GM18499 (cell line): ENCODE data around the gene FAM76B.

Source experiments
- ATAC-seq: cut with Tn5 transposase; IDR thresholded peaks from one replicate; pipeline ENCODE4 v1.9.1; 2021; ENCODE audit warnings: moderate number of reproducible peaks; ENCODE audit not compliant: insufficient read depth, unreplicated experiment

FAM76B gene

DNA sequence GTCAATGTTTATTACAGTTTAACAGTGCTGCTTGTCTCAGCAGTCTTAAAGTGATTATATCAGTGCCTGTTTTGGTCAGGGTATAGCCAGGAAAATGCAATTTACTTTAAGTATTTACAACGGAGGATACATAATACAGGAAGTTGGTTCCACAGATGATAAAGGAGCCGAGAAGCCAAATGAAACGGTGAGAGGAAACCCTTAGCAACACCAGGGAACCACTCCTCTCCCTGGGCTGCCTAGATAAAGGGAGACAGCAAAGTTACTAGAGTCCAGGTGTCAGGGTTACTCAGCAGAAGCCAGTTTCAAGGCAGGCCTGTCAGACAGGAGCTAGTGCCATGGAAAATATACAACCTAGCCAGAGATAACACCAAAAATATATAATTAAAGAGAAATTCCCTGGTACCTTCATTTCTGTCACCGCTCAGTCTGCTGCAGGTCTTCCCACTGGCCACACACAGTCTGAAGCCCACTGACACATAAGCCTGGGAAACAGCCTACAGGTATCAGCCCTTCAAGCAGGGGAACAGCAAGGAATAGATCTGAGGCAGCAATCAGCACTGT is 55.5 kb downstream of the FAM76B start:
- no peak for ATAC-seq

DNA sequence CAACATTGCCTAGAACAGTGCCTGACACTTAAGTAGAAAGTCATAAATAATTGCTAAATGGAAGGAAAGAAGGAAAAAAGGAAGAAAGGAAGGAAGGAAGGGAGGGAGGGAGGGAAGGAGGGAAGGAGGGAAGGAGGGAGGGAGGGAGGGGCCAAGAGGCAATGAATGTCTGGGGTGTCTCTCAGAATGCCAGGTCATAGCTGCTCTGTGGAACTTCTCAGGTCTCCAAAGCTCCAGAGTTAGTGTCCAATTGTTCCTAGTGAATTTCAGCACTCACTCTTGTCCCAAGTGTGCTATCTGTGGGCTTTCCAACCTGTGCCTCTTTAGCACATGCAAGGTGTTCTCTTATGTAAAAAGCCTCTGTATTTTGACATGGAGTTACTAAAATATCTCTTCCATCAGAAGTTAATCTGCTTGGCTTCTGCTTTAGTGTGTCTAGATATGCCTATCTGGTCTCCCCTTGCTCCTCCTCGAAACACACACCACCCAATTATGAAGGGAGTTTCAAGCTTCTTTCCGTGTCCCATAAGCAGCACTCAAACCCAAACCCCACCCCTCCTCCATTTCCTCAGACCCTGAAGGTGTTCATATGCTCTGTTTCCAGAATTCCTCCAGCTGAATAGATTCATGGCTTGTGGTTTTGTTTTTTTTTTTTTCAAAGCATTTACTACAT is 56.5 kb downstream of the FAM76B start:
- ATAC-seq = no peak

DNA sequence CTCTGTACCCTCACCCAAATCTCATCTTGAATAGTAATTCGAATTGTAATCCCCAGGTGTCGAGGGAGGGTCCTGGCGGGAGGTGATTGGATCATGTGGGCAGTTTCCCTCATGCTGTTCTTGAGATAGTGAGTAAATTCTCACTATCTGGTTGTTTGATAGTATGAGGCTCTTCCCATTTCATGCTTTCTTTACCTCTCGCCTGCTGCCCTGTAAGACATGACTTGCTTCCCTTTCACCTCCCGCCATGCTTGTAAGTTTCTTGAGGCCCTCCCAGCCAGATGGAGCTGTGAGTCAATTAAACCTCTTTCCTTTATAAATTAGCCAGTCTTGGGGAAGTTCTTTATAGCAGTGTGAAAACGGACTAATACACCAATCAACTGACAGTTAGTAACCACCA is 60.1 kb downstream of the FAM76B start:
- ATAC-seq = no peak

DNA sequence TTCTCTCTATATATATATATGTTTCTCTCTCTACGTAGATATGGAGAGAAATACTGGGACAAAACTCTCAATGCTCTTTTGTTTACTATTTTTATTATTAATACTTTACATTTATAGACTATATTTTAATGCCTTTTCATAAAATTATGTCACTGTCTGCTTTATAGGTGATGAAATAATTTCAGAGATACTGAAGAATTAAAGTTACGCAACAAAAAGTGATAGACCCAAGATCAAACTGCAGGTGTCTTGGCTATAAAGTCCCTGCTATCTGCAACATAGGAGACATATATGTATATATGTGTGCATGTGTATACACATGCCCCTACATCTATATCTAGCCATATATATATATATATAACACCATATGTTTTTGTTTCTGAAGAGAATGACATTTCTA is 60.8 kb downstream of the FAM76B start:
- no peak for ATAC-seq

DNA sequence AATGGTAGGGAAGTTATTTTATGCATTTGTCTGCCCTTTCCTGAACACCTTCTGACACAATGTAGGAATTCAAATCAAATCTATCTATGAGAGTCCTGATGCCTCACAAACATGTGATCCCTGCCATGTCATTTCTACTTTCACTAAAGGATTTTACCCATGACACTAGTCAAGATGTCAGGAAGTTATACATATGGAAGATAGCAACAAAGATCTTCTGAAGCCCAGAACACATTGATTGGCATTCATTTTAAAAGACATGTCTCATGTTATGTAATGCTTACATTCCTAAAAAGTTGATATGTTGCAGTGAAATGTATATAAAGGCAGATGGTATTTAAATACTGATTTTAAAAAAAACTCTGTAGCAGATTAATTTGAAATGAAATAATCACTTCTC is 61.5 kb downstream of the FAM76B start:
- ATAC-seq = no peak

DNA sequence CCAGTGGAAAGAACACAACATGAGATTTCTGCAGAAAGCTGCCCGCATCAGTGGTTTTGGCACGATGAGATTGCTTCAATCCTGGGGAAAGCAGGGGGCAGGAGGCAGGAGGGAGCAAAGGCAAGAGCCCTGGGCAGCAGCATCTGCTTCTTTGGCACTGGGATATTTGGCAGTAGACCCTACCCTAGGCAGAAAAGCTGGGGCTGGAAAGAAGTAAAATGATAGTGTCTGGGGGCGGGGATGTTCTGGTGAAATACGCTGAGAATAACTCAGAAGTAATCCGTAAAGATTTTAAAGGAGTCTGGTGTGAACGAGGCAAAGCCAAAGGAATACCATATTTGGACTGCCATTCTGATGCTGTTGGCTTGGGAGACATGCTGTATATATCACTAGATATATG is 62.0 kb downstream of the FAM76B start:
- no peak for ATAC-seq

DNA sequence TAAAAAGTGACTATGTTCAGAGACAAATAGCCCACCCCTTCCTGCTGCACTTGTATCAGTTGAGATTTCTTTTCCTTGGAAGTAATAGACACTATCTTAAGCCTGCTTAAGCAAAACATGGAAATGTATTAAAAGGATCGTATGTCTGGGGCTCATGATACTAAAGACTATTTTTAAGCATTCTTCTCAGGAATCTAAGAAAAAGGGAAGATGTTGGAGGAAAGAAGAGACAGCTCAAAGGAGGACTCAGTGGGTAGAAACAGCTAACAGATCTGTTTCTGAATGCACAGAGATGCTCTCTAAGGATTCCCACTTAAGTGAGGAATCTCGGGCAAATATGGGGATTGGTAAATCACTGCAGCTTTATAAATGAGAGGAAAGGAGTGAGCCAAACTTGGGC is 62.5 kb downstream of the FAM76B start:
- no peak for ATAC-seq

DNA sequence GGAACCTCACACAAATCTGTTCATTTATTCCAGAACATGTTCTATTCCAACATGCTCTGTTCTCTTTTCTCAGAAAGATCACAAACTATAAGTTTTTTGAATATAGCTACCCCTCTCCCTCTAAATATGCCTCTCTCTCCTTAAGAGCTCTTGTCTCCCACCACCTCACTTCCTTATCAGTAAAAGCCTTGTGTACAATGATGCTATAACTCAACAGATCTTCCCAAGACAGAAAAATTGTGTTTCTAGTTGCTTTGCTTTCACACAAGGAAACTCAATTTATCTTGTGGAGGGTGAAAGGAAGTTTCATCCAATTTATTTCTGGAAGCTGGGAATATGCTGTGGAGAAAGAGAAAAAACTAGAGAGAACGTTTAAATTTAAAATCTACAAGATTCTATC is 64.4 kb downstream of the FAM76B start:
- ATAC-seq = no peak

DNA sequence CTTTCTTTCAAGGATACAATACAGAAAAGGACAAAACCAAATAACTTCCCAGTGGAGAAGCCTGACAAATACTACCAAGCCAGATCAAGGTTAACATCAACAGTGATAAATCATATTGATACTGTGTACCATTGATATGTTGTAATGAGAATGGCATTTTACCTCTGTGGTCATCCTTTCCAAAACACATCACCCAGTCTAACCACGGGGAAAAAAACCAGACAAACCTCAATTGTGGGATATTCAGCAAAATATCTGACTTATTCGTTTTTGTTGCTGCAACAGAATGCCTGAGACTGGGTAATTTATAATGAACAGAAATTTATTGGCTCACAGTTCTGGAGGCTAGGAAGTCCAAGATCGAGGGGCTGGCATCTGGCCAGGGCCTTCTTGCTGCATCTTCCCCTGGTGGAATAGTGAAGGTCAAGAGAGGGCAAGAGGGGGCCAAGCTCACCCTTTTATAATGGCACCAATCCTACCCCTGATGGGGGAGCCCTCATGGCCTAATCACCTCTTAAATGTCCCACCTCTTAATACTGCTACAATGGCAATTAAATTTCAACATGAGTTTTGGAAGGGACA is 66.1 kb downstream of the FAM76B start:
- ATAC-seq = no peak

DNA sequence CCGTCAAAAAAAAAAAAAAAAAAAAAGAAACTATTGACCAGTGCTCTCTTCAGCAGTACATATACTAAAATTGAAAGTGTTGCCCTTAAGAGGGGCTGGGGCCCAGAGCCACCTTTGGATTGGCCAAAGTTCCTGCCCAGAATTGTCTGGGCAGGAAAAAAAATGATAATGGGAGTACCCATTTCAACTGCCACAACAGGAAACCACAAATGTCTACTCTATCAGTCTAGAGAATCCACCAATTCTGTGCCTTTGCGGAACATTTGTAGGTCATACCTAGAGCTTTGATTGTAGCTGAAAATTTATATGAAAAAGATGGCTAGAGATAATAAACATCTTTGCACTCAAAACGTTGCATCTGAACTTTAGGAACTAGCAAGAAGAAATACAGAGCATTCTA is 69.4 kb downstream of the FAM76B start:
- ATAC-seq = no peak
